OCI-LY1 (cell line): ENCODE results near the gene POLR1G.

Experiments used
- H2AFZ ChIP-seq: fragments of 200-600 bp; sonication (generic), shearing (Covaris generic); 2 replicates; pipeline ENCODE4 v1.6.0; 2014; ENCODE audit warnings: antibody characterized with exemption, mild to moderate bottlenecking, low read length
- H3F3A ChIP-seq: fragments of 200-600 bp; sonication (generic), shearing (Covaris generic); 2 replicates; pipeline ENCODE4 v1.6.0; 2014; ENCODE audit warnings: mild to moderate bottlenecking, antibody characterized with exemption, low read length, moderate library complexity; ENCODE audit not compliant: insufficient read depth
- H3K27ac ChIP-seq: fragments of 200-600 bp; sonication (generic); 2 replicates; pipeline ENCODE4 v1.5.1; 2014; ENCODE audit warnings: low read length, mixed run types, mild to moderate bottlenecking, low read depth; ENCODE audit not compliant: poor library complexity, severe bottlenecking
- H3K27me3 ChIP-seq: fragments of 200-600 bp; sonication (generic); 2 replicates; pipeline ENCODE4 v1.6.0; 2014; ENCODE audit warnings: antibody characterized with exemption, mild to moderate bottlenecking, low read length, moderate library complexity; ENCODE audit not compliant: insufficient read depth
- H3K36me3 ChIP-seq: fragments of 200-600 bp; sonication (generic); 2 replicates; pipeline ENCODE4 v1.6.1; 2014; ENCODE audit warnings: mild to moderate bottlenecking, antibody characterized with exemption, low read length, moderate library complexity, mixed read lengths; ENCODE audit not compliant: insufficient read depth
- H3K4me1 ChIP-seq: fragments of 200-600 bp; sonication (generic); 2 replicates; pipeline ENCODE4 v1.5.1; 2014; ENCODE audit warnings: mild to moderate bottlenecking, low read length, moderate library complexity; ENCODE audit not compliant: insufficient read depth, severe bottlenecking
- H3K4me2 ChIP-seq: fragments of 200-600 bp; sonication (generic), shearing (Covaris generic); 2 replicates; pipeline ENCODE4 v1.6.1; 2014; ENCODE audit warnings: low read length
- H3K4me3 ChIP-seq: fragments of 200-600 bp; sonication (generic); 2 replicates; pipeline ENCODE4 v1.5.1; 2014; ENCODE audit warnings: low read length, low read depth, mild to moderate bottlenecking, mixed read lengths; ENCODE audit not compliant: poor library complexity, severe bottlenecking
- H3K79me2 ChIP-seq: fragments of 200-600 bp; shearing (Covaris generic); 2 replicates; pipeline ENCODE4 v1.6.1; 2016; ENCODE audit warnings: mixed run types, low read length, mixed read lengths; ENCODE audit not compliant: insufficient read depth
- H3K9ac ChIP-seq: fragments of 200-600 bp; sonication (generic), shearing (Covaris generic); 2 replicates; pipeline ENCODE4 v1.6.1; 2014; ENCODE audit warnings: mild to moderate bottlenecking, low read length, mixed read lengths
- H3K9me2 ChIP-seq: fragments of 200-600 bp; sonication (generic), shearing (Covaris generic); 2 replicates; pipeline ENCODE4 v1.6.1; 2014; ENCODE audit warnings: low read depth, mild to moderate bottlenecking, low read length, mixed read lengths
- H3K9me3 ChIP-seq: fragments of 200-600 bp; shearing (Covaris generic); 2 replicates; pipeline ENCODE4 v1.6.1; 2014; ENCODE audit warnings: low read length, mixed read lengths
- H4K20me1 ChIP-seq: fragments of 200-600 bp; sonication (generic), shearing (Covaris generic); 2 replicates; pipeline ENCODE4 v1.6.0; 2016; ENCODE audit warnings: mild to moderate bottlenecking, low read length; ENCODE audit not compliant: insufficient read depth
- EZH2 ChIP-seq: fragments of 200-600 bp; sonication (generic), shearing (Covaris generic); IDR thresholded peaks from 2 replicates; pipeline ENCODE4 v1.8.0; 2017; ENCODE audit warnings: borderline replicate concordance, mixed run types, mild to moderate bottlenecking, antibody characterized with exemption, low read length, moderate library complexity, mixed read lengths
- TF ChIP-seq, protein P1 (sequence below): fragments of 200-600 bp; sonication (generic), shearing (Covaris generic); IDR thresholded peaks from 2 replicates; pipeline ENCODE4 v1.5.1; 2017; ENCODE audit warnings: mild to moderate bottlenecking, antibody characterized with exemption, low read length, moderate library complexity, mixed read lengths

The POLR1G gene

DNA sequence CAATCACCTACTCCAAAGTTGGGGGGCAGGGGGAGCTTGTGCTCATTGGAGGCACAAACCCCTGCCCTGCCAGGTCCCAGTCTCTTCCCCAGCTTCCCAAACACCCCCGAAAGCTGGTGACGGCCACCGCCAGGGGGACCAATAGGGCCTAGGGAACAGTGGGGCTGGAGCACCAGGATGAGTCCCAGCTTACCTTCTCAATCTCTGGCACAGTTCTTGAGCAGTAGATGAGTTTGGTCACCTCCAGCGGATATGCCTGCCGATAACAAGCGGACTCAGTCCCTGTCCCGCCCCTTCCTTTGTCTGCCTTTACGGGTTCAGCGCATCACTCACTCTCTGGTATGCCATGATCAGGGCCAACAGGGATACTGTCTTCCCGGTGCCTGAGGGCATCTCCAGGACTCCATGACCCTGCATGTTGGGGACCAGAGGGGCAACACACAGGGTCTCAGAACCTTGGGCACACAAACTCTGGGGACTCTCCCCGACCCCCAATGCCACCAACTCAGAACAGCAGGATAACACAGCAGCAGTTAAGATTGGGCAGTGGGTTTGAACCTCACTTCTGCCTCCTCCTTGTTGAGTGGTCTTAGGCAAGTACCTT lies 37.6 kb upstream of the POLR1G start:
- Histone ChIP-seq H3K9me3 (no peaks in the 10 kb centered on the region), H3K9ac (no peak overlapping the region; the same call in 1 of the 2 replicates), H4K20me1 (no peaks in the 10 kb centered on the region), H2AFZ (no peak overlapping the region), H3K27ac (no peak overlapping the region), H3K36me3 (peaks cover 20% of the 10 kb centered on the region; the same call in 1 of the 2 replicates), H3K9me2 (no peaks in the 10 kb centered on the region), H3K4me2 (peak overlapping the region; percentile 98), H3K4me3 (peak overlapping the region; percentile 7), H3F3A (no peaks in the 10 kb centered on the region), H3K4me1 (peaks cover 20% of the 10 kb centered on the region), H3K79me2 (no peaks in the 10 kb centered on the region), H3K27me3 (no peaks in the 10 kb centered on the region)
- TF ChIP-seq EZH2: no peak
- TF ChIP-seq, protein P1, sequence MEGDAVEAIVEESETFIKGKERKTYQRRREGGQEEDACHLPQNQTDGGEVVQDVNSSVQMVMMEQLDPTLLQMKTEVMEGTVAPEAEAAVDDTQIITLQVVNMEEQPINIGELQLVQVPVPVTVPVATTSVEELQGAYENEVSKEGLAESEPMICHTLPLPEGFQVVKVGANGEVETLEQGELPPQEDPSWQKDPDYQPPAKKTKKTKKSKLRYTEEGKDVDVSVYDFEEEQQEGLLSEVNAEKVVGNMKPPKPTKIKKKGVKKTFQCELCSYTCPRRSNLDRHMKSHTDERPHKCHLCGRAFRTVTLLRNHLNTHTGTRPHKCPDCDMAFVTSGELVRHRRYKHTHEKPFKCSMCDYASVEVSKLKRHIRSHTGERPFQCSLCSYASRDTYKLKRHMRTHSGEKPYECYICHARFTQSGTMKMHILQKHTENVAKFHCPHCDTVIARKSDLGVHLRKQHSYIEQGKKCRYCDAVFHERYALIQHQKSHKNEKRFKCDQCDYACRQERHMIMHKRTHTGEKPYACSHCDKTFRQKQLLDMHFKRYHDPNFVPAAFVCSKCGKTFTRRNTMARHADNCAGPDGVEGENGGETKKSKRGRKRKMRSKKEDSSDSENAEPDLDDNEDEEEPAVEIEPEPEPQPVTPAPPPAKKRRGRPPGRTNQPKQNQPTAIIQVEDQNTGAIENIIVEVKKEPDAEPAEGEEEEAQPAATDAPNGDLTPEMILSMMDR: no peak

DNA sequence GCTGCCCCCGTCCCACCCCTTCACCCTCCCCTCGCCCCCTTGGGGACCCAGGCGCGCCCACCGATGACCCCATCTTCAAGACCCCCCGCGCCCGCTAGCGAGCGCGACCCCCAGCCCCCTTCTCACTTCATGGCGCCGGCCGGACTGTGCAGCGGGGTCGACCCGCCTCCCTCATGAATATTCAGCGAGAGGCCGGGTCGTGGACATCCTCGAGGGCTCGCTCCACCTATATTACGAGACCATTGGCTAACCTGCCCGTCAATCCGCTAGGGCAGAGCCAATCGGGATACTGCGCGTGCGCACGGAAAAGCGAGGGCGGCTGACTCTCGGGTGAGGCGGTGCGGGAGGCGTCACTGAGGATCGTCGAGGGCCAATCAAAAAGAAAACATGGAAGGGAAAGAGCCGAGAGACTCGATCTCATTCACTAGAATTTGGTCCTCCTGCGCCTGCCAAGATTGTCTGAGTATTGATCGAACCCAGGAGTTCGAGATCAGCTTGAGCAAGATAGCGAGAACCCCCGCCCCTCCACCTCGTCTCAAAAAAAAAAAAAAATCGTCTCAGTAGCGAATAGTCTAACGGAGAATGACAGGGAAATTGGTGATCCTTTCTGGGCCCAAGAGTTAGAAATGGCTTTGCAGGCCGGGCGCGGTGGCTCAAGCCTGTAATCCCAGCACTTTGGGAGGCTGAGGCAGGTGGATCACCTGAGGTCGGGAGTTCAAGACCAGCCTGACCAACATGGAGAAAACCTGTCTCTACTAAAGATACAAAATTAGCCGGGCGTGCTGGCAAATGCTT lies 35.8 kb upstream of the POLR1G start, which contains the start of gene ERCC2:
Gene ERCC2, minus strand, starts transcription at position 164 of the 795 bp plus-strand sequence. Its CDS starts 33 bp downstream, at position 131.
- Histone ChIP-seq H3K9me3 (no peaks in the 10 kb centered on the region), H3K9ac (peak within 1 kb of the TSS; percentile 88), H3K36me3 (peaks cover 4% of the 10 kb centered on the region; the same call in 1 of the 2 replicates), H3F3A (no peaks in the 10 kb centered on the region), H3K4me3 (peak within 1 kb of the TSS; percentile 99), H3K27me3 (no peaks in the 10 kb centered on the region), H2AFZ (no peak within 1 kb of the TSS), H3K4me1 (peaks cover 20% of the 10 kb centered on the region), H3K4me2 (peak within 1 kb of the TSS; percentile 98), H3K79me2 (no peaks in the 10 kb centered on the region), H3K9me2 (no peaks in the 10 kb centered on the region), H3K27ac (peak within 1 kb of the TSS; percentile 43), H4K20me1 (no peaks in the 10 kb centered on the region)
- TF ChIP-seq, protein P1: no peak
- no peak for TF ChIP-seq EZH2

DNA sequence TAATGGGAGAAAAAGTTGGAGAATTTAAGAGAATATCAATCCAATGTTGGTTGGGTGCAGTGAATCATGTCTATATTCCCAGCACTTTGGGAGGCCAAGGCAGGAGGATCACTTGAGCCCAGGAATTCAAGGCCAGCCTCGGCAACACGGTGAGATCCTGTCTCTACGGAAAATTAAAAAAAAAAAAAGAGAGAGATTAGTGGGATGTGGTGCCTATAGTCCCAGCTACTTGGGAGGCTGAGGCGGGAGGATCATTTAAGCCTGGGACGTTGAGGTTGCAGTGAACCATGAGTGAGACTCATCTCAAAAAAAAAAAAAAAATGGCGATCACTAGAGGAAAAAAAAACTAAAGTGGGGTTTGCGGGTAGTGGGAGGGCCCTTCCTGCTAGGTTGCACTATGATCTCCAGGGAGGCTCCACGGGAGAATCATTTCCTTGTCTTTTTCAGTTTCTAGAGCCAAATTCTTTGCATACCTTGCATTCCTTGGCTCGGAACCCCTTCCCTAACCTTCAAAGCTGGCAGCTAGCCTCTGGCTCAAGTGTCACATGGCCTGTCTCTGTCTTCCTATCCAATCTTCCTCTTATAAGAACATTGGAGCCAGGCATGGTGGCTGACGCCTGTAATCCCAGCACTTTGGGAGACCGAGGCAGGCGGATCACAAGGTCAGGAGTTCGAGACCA lies 30.3 kb upstream of the POLR1G start:
- TF ChIP-seq, protein P1: no peak
- TF ChIP-seq EZH2: no peak
- Histone ChIP-seq H3K4me1 (peaks cover 3% of the 10 kb centered on the region), H3K9me3 (no peaks in the 10 kb centered on the region), H3K9ac (no peak overlapping the region), H3K27ac (no peak overlapping the region), H4K20me1 (no peaks in the 10 kb centered on the region), H3F3A (no peaks in the 10 kb centered on the region), H3K4me2 (no peak overlapping the region), H3K79me2 (no peaks in the 10 kb centered on the region), H3K27me3 (no peaks in the 10 kb centered on the region), H3K4me3 (no peak overlapping the region), H3K9me2 (no peaks in the 10 kb centered on the region), H3K36me3 (no peaks in the 10 kb centered on the region), H2AFZ (no peak overlapping the region)
